OCI-LY1 (cell line): ENCODE results near the gene SPATS2L.

Experiments used
- H2AFZ ChIP-seq: fragments of 200-600 bp; sonication (generic), shearing (Covaris generic); 2 replicates; pipeline ENCODE4 v1.6.0; 2014; ENCODE audit warnings: antibody characterized with exemption, mild to moderate bottlenecking, low read length
- H3F3A ChIP-seq: fragments of 200-600 bp; sonication (generic), shearing (Covaris generic); 2 replicates; pipeline ENCODE4 v1.6.0; 2014; ENCODE audit warnings: mild to moderate bottlenecking, antibody characterized with exemption, low read length, moderate library complexity; ENCODE audit not compliant: insufficient read depth
- H3K27ac ChIP-seq: fragments of 200-600 bp; sonication (generic); 2 replicates; pipeline ENCODE4 v1.5.1; 2014; ENCODE audit warnings: low read length, mixed run types, mild to moderate bottlenecking, low read depth; ENCODE audit not compliant: poor library complexity, severe bottlenecking
- H3K27me3 ChIP-seq: fragments of 200-600 bp; sonication (generic); 2 replicates; pipeline ENCODE4 v1.6.0; 2014; ENCODE audit warnings: antibody characterized with exemption, mild to moderate bottlenecking, low read length, moderate library complexity; ENCODE audit not compliant: insufficient read depth
- H3K36me3 ChIP-seq: fragments of 200-600 bp; sonication (generic); 2 replicates; pipeline ENCODE4 v1.6.1; 2014; ENCODE audit warnings: mild to moderate bottlenecking, antibody characterized with exemption, low read length, moderate library complexity, mixed read lengths; ENCODE audit not compliant: insufficient read depth
- H3K4me1 ChIP-seq: fragments of 200-600 bp; sonication (generic); 2 replicates; pipeline ENCODE4 v1.5.1; 2014; ENCODE audit warnings: mild to moderate bottlenecking, low read length, moderate library complexity; ENCODE audit not compliant: insufficient read depth, severe bottlenecking
- H3K4me2 ChIP-seq: fragments of 200-600 bp; sonication (generic), shearing (Covaris generic); 2 replicates; pipeline ENCODE4 v1.6.1; 2014; ENCODE audit warnings: low read length
- H3K4me3 ChIP-seq: fragments of 200-600 bp; sonication (generic); 2 replicates; pipeline ENCODE4 v1.5.1; 2014; ENCODE audit warnings: low read length, low read depth, mild to moderate bottlenecking, mixed read lengths; ENCODE audit not compliant: poor library complexity, severe bottlenecking
- H3K79me2 ChIP-seq: fragments of 200-600 bp; shearing (Covaris generic); 2 replicates; pipeline ENCODE4 v1.6.1; 2016; ENCODE audit warnings: mixed run types, low read length, mixed read lengths; ENCODE audit not compliant: insufficient read depth
- H3K9ac ChIP-seq: fragments of 200-600 bp; sonication (generic), shearing (Covaris generic); 2 replicates; pipeline ENCODE4 v1.6.1; 2014; ENCODE audit warnings: mild to moderate bottlenecking, low read length, mixed read lengths
- H3K9me2 ChIP-seq: fragments of 200-600 bp; sonication (generic), shearing (Covaris generic); 2 replicates; pipeline ENCODE4 v1.6.1; 2014; ENCODE audit warnings: low read depth, mild to moderate bottlenecking, low read length, mixed read lengths
- H3K9me3 ChIP-seq: fragments of 200-600 bp; shearing (Covaris generic); 2 replicates; pipeline ENCODE4 v1.6.1; 2014; ENCODE audit warnings: low read length, mixed read lengths
- H4K20me1 ChIP-seq: fragments of 200-600 bp; sonication (generic), shearing (Covaris generic); 2 replicates; pipeline ENCODE4 v1.6.0; 2016; ENCODE audit warnings: mild to moderate bottlenecking, low read length; ENCODE audit not compliant: insufficient read depth
- CTCF ChIP-seq: fragments of 200-600 bp; sonication (generic), shearing (Covaris generic); IDR thresholded peaks from 2 replicates; pipeline ENCODE4 v1.5.1; 2017; ENCODE audit warnings: mild to moderate bottlenecking, antibody characterized with exemption, low read length, moderate library complexity, mixed read lengths
- EZH2 ChIP-seq: fragments of 200-600 bp; sonication (generic), shearing (Covaris generic); IDR thresholded peaks from 2 replicates; pipeline ENCODE4 v1.8.0; 2017; ENCODE audit warnings: borderline replicate concordance, mixed run types, mild to moderate bottlenecking, antibody characterized with exemption, low read length, moderate library complexity, mixed read lengths

SPATS2L gene

GRCh38 chr2:200258881-200259576 is 47.5 kb upstream of the SPATS2L start:
- no peaks in the 10 kb centered on the region for H3K9me3 ChIP-seq
- no peak for TF ChIP-seq EZH2
- TF ChIP-seq CTCF: no peak
- no peaks in the 10 kb centered on the region for H3F3A ChIP-seq
- H3K27ac ChIP-seq: no peak overlapping the region
- H3K27me3 ChIP-seq: no peaks in the 10 kb centered on the region; the same call in 1 of the 2 replicates
- no peaks in the 10 kb centered on the region for H3K4me1 ChIP-seq
- no peak overlapping the region for H3K9ac ChIP-seq
- no peaks in the 10 kb centered on the region for H4K20me1 ChIP-seq
- H3K4me2 ChIP-seq: no peak overlapping the region
- H3K36me3 ChIP-seq: no peaks in the 10 kb centered on the region
- H3K79me2 ChIP-seq: no peaks in the 10 kb centered on the region
- H2AFZ ChIP-seq: no peak overlapping the region
- H3K9me2 ChIP-seq: no peaks in the 10 kb centered on the region
- no peak overlapping the region for H3K4me3 ChIP-seq

GRCh38 chr2:200259577-200259957 is 46.9 kb upstream of the SPATS2L start:
- no peaks in the 10 kb centered on the region for H3K9me3 ChIP-seq
- H3K27me3 ChIP-seq: no peaks in the 10 kb centered on the region; the same call in 1 of the 2 replicates
- no peak overlapping the region for H2AFZ ChIP-seq
- H3K27ac ChIP-seq: no peak overlapping the region
- H3F3A ChIP-seq: no peaks in the 10 kb centered on the region
- H3K79me2 ChIP-seq: no peaks in the 10 kb centered on the region
- H3K4me1 ChIP-seq: no peaks in the 10 kb centered on the region
- no peaks in the 10 kb centered on the region for H3K36me3 ChIP-seq
- no peak overlapping the region for H3K4me3 ChIP-seq
- H3K9me2 ChIP-seq: no peaks in the 10 kb centered on the region
- TF ChIP-seq EZH2 (no peak), CTCF (no peak)
- no peak overlapping the region for H3K4me2 ChIP-seq
- no peak overlapping the region for H3K9ac ChIP-seq
- H4K20me1 ChIP-seq: no peaks in the 10 kb centered on the region

- H3K9me2 ChIP-seq: no peaks in the 10 kb centered on the region
- H3K9ac ChIP-seq: no peak overlapping the region
- H3K79me2 ChIP-seq: no peaks in the 10 kb centered on the region
- no peak overlapping the region for H3K4me2 ChIP-seq
- no peak overlapping the region for H3K27ac ChIP-seq
- no peaks in the 10 kb centered on the region for H4K20me1 ChIP-seq
- no peaks in the 10 kb centered on the region for H3F3A ChIP-seq
- H2AFZ ChIP-seq: no peak overlapping the region
- no peaks in the 10 kb centered on the region for H3K9me3 ChIP-seq
- no peaks in the 10 kb centered on the region for H3K4me1 ChIP-seq
- no peak overlapping the region for H3K4me3 ChIP-seq
- TF ChIP-seq EZH2 (no peak), CTCF (no peak)
- no peaks in the 10 kb centered on the region for H3K36me3 ChIP-seq
- no peaks in the 10 kb centered on the region for H3K27me3 ChIP-seq
These were observed 44.4 kb upstream of the SPATS2L start for GRCh38 chr2:200262047-200262446.
